ENCODE results near the gene URGCP.
"Not testable (repeated sequence)": the region's sequence is repeated elsewhere in the genome, so short reads cannot be mapped to it uniquely, and the experiment has no call there.

URGCP gene

GRCh38 chr7:43921423-43921822 is 15.0 kb upstream of the URGCP start:
- DNase-seq (ENCODE audit: low read depth in 2 of 2) = no peak

- DNase-seq (ENCODE audit: low read depth in 2 of 2) = no peak
These were observed 9.5 kb upstream of the URGCP start for GRCh38 chr7:43915907-43916306.

GRCh38 chr7:43914795-43915194 is 8.4 kb upstream of the URGCP start:
- DNase-seq (ENCODE audit: low read depth in 2 of 2) = no peak

GRCh38 chr7:43905956-43906330 is 453 bp downstream of the URGCP start:
- DNase-seq (ENCODE audit: low read depth in 2 of 2) = no peak

GRCh38 chr7:43905209-43905946 is 1.0 kb downstream of the URGCP start:
- no peak for DNase-seq (ENCODE audit: low read depth in 2 of 2)

GRCh38 chr7:43904533-43905208 is 1.7 kb downstream of the URGCP start:
- no peak for DNase-seq (ENCODE audit: low read depth in 2 of 2)

GRCh38 chr7:43902542-43903054 is 3.8 kb downstream of the URGCP start:
- no peak for DNase-seq (ENCODE audit: low read depth in 2 of 2)

GRCh38 chr7:43898571-43898970 is 7.8 kb downstream of the URGCP start:
- DNase-seq (ENCODE audit: low read depth in 2 of 2) = not testable (repeated sequence)

GRCh38 chr7:43895847-43896415 is 10.5 kb downstream of the URGCP start:
- DNase-seq (ENCODE audit: low read depth in 2 of 2) = no peak

GRCh38 chr7:43891069-43891955 is 15.1 kb downstream of the URGCP start:
- DNase-seq (ENCODE audit: low read depth in 2 of 2) = no peak

GRCh38 chr7:43890468-43890867 is 15.9 kb downstream of the URGCP start:
- DNase-seq (ENCODE audit: low read depth in 2 of 2) = no peak

GRCh38 chr7:43888993-43889945 is 17.1 kb downstream of the URGCP start:
- DNase-seq (ENCODE audit: low read depth in 2 of 2) = no peak

GRCh38 chr7:43884617-43885016 is 21.8 kb downstream of the URGCP start:
- no peak for DNase-seq (ENCODE audit: low read depth in 2 of 2)

- no peak for DNase-seq (ENCODE audit: low read depth in 2 of 2)
These were observed 22.2 kb downstream of the URGCP start for GRCh38 chr7:43884209-43884608.

GRCh38 chr7:43880596-43880995 is 25.8 kb downstream of the URGCP start:
- DNase-seq (ENCODE audit: low read depth in 2 of 2) = no peak

- no peak for DNase-seq (ENCODE audit: low read depth in 2 of 2)
These were observed 26.9 kb downstream of the URGCP start for GRCh38 chr7:43879477-43879876.

- DNase-seq (ENCODE audit: low read depth in 2 of 2) = no peak
These were observed 27.5 kb downstream of the URGCP start for GRCh38 chr7:43878867-43879266.

- no peak for DNase-seq (ENCODE audit: low read depth in 2 of 2)
These were observed 28.2 kb downstream of the URGCP start for GRCh38 chr7:43877968-43878864.

GRCh38 chr7:43876976-43877745 is 29.2 kb downstream of the URGCP start:
- no peak for DNase-seq (ENCODE audit: low read depth in 2 of 2)
